Kidney glomerular epithelial cell (primary cell): ENCODE results near the gene PPP5C.
A peak's percentile ranks its signal among the peaks of the same experiment; 100 is the strongest.
"Not testable (repeated sequence)": the region's sequence is repeated elsewhere in the genome, so short reads cannot be mapped to it uniquely, and the experiment has no call there.

Experiments used
- DNase-seq: peaks from one replicate; lab custom pipeline; 2025; lab: John Stamatoyannopoulos, UW

Gene PPP5C

DNA sequence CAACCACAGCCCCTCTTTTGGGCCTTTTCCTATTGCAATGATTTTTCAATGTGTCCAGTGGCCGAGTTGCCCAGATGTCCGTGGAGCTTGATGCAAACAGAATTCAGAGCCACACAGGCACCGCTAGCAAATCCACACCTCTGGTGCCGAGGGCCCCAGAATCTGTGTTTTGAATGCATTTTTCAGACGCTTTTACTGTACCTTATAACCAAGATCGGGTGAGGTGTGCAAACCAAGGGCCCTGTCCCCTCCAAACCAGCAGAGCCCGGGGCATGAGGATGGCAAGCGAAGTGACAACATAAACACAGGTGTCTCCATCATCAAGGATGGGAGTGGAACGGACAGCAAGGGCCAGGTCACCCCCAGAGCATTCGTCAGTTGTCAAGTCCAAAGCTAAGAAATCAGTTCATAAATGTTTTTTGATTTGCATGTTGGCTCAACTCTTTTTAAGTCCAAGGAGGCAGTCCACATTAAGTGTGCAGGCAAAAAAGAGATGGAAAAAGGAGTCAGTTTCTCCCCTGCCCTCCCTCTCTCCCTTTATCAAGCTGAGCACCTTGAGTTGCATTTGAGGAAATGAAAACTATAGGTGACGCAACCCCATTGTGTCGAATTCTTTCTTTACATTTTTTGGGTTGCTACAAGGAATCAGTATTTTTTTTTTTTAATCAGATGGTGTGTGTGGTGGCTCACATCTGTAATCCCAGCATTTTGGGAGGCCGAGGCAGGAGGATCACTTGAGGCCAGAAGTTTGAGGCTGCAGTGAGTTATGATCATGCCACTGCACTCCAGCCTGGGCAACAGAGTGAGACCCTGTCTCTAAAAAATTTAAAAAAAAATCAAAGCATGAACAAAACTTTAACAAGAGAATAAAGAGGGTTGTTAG lies 63.6 kb downstream of the PPP5C start:
- no peak for DNase-seq

DNA sequence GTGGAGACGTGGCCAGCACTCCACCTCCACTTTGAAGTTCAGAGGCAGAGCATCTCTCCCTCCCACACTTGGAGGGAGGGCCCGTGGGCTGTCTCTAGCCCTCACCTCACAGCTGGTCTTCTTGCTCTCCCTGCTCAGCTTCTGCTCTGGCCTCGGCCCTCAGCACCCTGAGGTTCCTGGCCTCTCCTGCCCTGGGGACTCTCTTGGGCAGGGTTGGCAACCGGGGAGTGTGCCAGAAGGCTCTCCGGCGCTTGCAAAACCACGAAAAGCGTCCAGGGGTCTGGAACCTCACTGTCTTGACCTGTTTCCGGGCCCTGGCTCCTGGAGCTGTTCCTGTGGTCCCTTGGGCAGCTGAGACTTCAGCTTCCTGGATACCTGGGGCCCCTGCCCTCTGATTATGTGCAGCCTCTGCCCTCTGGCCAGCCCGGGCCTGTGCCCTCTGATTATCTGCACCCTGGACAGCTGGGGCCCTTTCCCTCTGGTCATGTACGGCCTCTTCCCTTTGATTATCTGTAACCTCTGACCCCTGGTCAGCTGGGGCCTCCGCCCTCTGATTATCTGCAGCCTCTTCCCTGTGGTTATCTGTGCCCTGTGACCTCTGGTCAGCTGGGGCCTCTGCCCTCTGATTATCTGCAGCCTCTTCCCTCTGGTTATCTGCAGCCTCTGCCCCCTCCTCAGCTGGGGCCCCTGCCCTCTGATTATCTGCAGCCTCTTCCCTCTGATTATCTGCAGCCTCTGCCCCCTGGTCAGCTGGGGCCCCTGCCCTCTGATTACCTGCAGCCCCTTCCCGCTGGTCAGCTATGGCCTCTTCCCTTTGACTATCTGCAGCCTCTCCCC lies 64.4 kb downstream of the PPP5C start:
- no peak for DNase-seq

DNA sequence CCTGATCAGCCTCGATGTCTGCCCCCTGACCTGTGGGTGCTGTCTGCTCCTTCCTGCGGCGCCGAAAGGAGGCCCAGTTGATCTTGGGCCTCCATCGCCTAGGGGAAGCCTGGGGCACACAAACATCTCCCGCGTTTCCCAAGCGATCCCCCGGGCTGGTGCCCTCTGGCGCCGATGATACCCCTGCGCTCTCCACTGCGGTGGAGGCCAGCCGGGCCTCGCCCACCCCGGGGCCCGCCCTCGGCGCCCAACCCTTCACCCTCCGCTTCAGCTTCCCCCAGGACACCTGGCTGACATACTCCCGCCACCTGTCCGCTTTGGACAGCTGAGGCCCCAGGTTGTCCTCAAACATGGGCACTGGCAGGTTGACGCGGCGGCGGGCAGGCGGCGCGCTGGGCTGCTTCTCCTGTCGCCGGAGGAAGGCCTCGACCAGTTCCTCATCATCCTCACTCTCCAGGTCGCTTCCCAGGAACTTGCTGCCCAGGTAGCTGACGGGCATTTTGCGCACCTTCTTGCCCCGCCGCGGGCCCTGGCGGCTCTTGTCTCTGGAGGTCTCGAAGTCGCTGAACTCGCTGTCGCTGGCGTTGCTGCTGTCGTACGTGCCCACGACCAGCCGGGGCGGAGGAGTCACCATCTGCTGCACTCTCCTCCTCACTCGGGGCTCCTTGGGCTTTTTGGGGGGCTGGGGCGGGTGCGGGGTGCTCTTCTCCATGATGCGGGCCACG lies 65.2 kb downstream of the PPP5C start:
- DNase-seq: no peak

DNA sequence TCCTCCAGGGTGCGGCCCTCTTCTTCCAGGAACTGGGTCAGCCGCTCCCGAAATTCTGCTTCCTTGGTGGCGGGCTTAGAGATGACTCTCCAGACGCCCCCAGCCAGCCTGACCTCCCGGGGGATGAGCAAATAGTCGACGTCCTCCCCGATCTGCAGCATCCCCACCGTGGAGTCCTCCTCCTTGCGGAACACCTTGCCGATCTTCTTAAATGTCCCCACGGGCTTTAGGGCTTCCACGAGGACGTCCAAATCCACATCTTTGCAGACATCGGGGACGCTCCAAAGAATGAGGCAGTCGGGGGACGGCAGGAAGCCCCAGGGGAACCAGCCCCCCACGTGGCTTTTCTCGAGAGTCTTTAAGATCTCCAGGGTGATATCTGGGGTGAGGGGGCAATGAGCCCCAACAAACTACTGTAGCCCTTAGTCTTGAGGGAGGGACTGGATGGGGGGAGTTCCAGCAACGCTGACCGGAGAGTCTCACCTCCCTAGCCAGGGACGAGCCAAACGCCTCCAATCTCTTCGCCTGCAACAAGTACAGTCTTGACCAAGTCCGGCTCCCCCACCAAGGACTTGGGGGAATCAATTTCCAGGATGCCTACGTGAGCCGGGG lies 65.9 kb downstream of the PPP5C start:
- no peak for DNase-seq

DNA sequence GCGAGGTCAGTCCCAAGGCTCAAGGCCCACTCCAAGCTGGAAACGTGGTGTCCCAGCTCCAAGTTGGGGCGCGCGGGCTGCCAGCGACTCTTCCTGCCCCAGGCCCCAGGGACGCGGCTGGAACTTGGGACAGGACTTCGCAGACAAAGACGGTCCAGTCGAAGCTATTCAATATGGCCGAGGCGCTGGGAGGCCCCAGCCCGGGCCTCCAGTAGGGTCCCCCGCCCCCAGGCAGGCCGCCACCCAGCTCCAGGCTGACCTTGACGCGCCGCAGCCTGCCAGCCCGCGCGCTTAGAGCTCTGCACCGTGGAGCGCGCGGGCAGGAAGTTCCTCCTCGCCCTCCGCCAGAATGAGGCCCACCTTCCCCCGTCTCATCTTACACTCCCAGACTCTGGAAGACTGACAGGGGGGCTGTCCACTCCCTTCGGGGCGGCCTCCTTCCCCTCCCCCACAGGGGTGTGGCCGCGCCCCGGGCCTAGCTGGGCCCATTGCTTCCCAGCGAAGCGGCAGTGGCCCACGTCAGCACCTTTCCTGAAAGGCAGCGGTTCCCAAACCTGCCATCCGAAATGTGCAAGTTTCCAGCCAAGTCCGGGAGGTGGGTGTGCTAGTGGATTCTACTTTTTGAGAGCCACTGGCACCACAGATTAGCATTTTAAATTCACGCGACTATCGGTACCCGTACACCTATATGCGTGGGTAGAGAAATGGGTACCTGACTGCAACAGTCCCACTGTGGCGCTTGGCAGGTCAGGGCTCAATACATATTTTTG lies 66.6 kb downstream of the PPP5C start, which contains the start of gene CCDC8:
CCDC8 (minus strand) TSS at position 303 of the 770 bp plus-strand sequence. CDS start 754 bp downstream, outside the sequence.
- peak; percentile 86 for DNase-seq

DNA sequence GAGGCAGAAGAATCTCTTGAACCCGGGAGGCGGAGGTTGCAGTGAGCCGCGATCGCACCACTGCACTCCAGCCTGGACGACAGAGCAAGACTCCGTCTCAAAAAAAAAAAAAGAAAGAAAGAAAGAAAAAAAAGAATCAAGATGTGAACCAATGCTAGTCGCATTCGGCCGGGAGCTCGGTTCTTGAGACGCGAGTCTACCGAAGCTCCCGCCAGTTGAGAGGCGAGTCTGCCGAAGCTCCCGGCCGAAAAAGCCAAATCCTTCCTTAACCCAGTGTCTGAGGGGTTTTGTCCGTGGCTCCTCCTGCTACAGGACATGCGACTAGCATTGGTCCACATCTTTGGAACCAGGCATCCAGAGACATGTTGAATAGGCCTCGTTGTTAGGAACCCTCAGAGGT lies 68.0 kb downstream of the PPP5C start:
- DNase-seq: not testable (repeated sequence)

DNA sequence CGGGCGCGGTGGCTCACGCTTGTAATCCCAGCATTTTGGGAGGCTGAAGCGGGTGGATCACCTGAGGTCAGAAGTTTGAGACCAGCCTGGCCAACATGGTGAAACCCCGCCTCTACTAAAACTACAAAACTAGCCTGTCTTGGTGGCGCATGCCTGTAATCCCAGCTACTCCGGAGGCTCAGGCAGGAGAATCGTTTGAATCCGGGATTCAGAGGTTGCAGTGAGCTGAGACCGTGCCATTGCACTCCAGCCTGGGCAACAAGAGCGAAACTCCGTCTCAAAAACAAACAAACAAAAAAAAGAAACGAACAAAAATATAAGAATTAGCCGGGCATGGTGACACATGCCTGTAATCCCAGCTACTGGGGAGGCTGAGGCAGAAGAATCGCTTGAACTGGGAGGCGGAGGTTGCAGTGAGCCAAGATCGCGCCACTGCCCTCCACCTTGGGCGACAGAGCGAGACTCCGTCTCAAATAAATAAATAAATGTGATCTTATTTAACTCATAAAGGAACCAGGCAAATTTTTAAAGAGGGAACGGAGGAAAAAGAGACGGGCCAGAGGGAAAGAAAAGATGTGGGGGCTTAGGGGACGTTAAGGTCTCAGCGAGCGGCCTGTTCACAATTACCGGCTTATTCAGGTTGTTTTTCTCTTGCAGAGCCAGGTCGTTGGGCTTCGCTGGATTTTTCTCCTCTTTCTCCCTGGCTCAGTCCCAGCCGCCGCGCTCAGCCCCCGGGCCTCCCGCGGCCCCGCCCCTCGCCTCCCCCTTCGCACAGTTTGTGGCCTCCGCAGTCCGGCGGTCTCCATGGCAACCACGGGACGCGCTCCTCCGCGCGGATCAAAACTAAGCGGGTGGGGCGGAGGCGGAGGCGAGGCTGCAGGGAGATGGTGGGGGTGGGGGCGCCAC lies 69.2 kb downstream of the PPP5C start:
- DNase-seq: peak; percentile 68

DNA sequence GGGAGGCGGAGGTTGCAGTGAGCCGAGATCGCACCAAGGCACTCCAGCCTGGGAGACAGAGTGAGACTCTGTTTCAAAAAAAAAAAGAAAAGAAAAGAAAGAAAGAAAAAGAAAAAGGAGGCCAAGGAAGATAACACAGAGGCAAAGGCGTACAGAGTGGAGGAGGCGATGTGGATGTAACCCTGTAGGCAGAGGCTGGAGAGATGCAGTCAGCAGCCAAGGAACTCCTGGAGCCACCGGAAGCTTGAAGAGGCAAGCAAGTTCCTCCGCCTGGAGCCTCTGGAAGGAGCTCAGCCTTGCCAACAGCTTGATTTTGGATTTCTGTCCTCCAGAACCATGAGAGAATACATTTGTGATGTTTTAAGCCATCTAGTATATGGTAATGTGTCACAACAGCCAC lies 73.2 kb downstream of the PPP5C start:
- no peak for DNase-seq

DNA sequence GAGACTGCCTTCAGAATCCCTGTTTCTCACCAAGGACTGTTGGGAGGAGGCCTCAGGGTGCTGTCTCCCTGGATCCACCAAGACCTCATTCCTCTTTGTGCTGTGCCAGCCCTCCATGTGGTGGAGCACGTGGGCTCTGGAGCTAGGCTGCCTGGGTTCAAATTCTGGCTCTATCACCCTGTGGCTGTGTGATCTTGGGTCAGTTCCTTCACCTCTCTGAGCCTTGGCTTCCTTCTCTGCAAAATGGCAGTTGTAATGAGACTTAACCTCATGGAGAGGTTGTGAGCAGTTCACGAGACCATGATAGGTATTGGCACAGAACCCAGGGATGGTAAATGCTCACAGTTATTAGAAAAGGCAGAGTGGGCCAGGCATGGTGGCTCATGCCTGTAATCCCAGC lies 75.5 kb downstream of the PPP5C start:
- no peak for DNase-seq

DNA sequence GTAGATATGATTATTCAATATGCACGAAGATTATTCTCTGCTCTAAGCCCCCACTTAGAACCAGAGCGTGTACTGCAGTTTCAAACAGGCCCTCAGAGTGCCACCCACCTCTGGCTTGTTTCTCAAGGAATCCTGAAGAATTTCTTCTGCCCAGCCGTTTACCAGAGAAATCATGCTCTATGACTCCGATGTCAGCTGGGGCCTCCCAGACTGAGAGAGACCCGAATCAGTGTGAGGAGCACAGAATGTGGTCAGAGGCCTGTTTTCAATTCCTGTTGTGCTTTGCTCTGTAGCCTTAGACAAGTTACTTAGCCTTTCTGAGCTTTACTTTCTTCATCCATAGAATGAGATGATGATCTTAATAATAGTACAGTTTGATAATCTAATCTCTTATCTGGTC lies 76.3 kb downstream of the PPP5C start:
- DNase-seq: no peak

DNA sequence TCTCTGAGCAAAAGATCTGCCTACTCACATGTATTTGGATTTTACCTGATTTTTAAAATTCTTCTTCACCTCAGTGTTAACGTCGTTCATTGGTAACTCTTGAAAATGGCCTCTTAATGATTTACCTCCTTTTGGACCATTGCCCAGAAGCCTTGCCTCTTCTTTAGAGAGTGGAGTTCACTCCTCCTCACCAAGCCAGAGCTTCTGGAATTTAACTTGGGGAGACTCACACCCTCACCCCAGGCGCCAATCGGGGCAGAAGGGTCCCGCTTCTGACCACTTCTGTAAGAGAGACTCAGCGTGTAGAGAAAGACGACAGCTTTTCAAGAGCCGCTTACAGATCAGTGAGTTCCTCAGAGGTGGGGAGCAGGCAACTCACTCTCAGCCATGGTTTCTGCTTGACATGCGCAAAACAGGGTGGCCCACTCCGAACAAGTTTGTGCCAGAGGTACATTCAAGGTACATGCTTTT lies 79.2 kb downstream of the PPP5C start:
- DNase-seq: peak; percentile 73

DNA sequence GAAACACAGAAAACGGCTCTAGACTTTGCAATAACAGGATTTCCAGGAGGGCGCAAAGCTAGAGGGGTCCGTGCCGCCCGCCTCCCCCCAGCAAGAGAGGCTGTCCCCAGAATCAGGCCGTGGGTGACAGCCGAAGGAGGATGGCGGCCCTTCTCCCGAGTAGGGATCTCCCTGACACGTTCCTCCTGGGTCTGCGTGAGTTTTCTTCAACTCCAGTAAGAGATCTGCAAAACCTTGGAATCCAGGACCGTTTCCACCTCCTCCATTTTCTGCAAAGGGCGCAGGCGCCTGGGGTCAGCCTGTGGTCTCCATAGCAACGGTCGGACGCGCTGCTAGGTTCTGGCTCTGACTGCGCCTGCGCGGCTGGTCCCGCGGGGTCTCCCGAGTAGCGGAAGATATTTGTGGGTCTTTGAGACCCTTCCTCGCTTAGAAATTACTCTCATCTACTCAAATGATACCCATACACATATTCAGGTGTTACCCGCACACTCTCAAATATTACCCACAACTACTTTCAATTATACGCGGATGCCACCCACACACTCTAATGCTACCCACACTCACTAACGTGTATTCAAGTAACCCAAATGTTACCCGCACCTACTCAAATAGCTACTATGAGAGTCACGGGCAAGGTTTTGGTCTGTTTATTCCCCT lies 79.7 kb downstream of the PPP5C start:
- peak; percentile 84 for DNase-seq

DNA sequence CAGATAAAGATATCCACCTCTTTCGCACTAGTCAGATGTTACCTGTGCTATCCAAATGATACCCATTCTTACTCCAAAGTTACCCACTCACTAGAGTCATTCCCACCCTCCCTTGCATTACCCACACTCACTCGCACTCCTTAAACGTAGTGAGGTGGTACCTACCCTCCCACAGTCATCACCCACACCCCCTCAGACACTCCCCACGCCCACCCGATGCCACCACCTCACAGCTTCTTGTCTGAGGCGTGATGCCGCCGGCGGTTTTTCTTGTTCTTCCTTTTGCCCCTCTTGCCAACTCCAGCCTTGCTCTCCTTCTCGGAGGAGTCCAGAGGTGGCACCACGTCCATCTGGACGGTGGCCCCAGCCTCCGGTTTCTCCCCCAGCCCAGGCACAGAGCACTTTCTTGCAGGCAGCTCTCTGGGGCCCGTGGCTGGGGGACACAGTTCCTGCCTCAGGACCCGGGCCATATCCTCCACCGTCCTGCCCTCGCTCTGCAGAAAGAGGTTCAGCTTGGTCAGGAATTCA lies 80.7 kb downstream of the PPP5C start:
- no peak for DNase-seq

DNA sequence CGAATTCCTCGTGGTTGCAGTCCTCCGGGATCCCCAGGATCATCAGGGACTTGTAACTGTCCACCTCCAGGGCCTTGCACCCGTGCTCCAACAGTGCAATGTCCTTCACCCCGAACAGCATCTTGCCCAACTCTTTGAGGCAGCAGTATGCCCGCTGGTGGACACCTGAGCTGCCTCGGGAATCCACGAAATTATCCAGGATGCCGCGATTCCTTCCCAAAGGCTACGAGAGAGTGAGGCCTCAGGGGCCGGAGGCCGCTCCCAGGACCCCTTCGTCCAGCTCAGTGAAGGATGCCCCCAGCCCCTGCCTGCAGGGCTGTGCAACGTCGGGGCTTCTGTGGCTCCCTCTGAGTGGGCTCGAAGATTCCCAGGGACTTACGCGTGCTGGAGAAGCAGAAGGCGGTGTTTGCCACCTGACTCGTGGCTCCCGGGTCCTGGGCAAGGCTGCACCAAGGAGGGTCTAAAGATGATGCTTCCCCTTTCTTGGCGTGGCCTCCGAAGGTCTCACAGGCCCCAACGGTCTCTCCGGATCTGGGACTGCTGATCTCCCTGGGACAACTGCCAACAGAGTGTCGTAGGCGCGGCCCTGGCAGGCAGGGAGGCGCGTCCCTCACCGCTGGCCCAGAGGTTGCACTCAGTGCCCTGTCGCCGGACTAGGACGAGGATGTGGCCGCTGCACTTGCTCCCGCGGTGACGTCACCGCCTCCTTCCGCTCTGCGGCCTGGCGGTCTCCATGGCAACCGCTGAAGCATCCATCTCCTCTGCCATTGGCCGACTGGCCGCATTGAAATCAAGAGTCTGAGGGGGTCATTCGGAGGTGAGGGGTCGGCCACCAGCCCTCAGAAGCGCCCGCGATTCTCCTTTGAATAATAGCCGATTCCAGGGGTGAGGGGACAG lies 81.6 kb downstream of the PPP5C start, which contains the start of gene PNMA8C:
PNMA8C (minus strand) TSS at position 698 of the 897 bp plus-strand sequence; CDS start at position 121, 577 bp downstream.
- no peak for DNase-seq

DNA sequence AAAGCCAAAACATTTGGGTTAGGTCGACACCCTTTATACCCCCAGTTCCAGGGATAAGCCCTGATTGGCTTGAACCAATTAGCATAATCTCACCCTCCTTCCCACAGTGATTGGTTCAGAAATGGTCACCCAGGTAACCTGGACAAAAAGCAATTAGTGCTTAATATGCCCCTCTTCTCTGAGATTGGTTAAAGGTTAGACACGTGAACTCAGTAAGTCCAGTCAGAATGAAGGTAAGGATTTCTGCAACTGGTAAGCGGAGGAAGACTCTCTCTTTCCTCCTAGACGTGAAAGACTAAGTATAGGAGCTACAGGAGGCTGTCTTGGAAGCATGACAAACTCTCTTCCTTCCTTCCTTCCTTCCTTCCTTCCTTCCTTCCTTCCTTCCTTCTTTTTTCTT lies 83.1 kb downstream of the PPP5C start:
- DNase-seq: no peak

DNA sequence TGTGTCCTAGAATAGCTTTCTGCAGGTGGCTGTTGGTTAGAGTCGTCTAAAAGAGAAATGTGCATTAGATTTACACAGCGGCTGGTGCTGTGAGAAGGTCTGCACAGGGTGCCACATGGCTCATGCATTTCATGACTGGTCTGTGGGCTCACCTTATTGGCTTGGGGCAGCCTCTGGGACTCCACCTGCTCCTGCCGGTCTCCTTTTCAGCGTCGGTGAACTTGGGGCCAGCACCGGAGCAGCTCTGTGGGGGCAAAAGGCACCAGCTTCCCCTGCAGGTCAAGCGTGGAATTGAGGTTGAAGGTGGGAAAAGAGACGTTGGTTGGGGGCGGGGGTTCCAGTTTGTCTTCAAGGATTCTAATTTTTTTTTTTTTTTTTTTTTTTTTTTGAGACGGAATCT lies 84.9 kb downstream of the PPP5C start:
- DNase-seq: no peak

DNA sequence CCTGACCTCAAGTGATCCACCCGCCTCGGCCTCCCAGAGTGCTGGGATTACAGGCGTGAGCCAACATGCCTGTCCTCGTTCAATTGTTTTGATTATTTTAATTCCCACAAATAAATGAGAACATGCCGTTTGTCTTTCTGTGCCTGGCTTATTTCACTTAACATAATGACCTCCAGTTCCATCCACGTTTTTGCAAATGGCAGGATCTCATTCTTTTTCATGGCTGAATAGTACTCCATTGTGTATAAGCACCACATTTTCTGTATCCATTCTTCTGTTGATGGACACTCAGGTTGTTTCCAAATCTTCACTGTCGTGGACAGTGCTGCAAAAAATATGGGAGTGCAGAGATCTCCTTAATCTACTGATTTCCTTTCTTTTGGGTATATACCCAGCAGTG lies 86.6 kb downstream of the PPP5C start:
- not testable (repeated sequence) for DNase-seq

DNA sequence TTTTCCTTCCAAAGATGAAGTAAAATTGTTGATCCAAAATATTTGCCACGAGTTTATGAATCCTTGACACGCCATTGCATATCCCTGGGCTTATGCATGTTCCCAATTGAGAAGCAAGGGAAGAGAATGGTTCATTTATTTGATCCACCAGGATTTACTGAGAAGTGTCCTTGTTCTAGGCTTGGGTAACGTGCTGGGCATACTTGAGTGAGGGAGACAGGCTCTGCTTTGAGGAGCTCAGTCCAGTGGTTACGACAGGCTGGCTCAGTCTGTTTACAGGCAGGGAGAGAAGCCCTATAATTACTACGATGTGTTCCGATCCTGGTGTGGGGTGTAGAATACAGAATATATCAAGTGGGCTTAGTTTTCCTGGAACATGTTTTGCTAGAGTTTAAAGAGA lies 88.1 kb downstream of the PPP5C start:
- DNase-seq: no peak
